ENCODE data around the gene KIRREL3. TPM values are rescaled to one million over a fixed set of nuclear protein-coding genes. Genes with fewer than 3 reads are reported as not detected.

Gene KIRREL3
- total and polyA plus RNA-seq, 2 of the 8 experiments (the other 6 are each of a cell fraction or from before 2014, with no cell fraction given): 0.29 to 0.32 TPM

GRCh38 chr11:127042445-127042844 lies 41.9 kb upstream of the KIRREL3 start:
- H4K8ac ChIP-seq (ENCODE audit: extremely low read depth, insufficient read depth, low read length): no peak overlapping the region

More at GRCh38 chr11:127042445-127042844, 41.9 kb upstream of the KIRREL3 start:
- H4K20me1 ChIP-seq (replicated peaks in 1 of 2; ENCODE audit: control insufficient read depth in 1 of 2, insufficient read depth in 2 of 2, low read length in 2 of 2): no peaks in the 10 kb centered on the region
- no peak overlapping the region for H2BK15ac ChIP-seq (ENCODE audit: low read length)
- H3K4me1 ChIP-seq (replicated peaks in 1 of 4; ENCODE audit: control insufficient read depth in 3 of 4, insufficient read depth in 4 of 4, low read length in 3 of 4): no peaks in the 10 kb centered on the region
- ChIA-PET POLR2A (ENCODE audit: partially characterized antibody) (no interaction called here), CTCF (ENCODE audit: partially characterized antibody) (interaction anchor here (0.6 to 1.0 kb wide), 2 partner anchors 26 to 513 kb away, joined by 3 to 5 read pairs; no protein-coding TSS in a partner anchor)
- no peaks in the 10 kb centered on the region for H3K9me3 ChIP-seq (ENCODE audit: insufficient read depth in 2 of 2, low read depth in 1 of 2, low read length in 1 of 2)
- no peak overlapping the region for H2AK5ac ChIP-seq (ENCODE audit: low read depth, low read length)
- no peak for FAIRE-seq
- H3K23ac ChIP-seq (ENCODE audit: insufficient read length): no peak overlapping the region
- H4K5ac ChIP-seq (ENCODE audit: insufficient read length, low read depth, low read length): no peak overlapping the region
- H3K14ac ChIP-seq (ENCODE audit: insufficient read length): no peak overlapping the region
- no peaks in the 10 kb centered on the region for H3K79me2 ChIP-seq (ENCODE audit: control insufficient read depth in 1 of 2, insufficient read depth in 2 of 2, low read length in 2 of 2)
- no peaks in the 10 kb centered on the region for H3K23me2 ChIP-seq (ENCODE audit: low read depth, low read length)
- H3K4me2 ChIP-seq (ENCODE audit: insufficient read depth in 1 of 2, low read depth in 2 of 2, low read length in 2 of 2): no peak overlapping the region
- H2AFZ ChIP-seq (ENCODE audit: low read length): no peak overlapping the region
- H3K27ac ChIP-seq (ENCODE audit: low read depth, low read length): no peak overlapping the region
- no peak overlapping the region for H3K4me3 ChIP-seq (ENCODE audit: extremely low read depth in 1 of 4, insufficient read depth in 2 of 4, low read depth in 3 of 4, low read length in 4 of 4)
- no peaks in the 10 kb centered on the region for H3K36me3 ChIP-seq (ENCODE audit: control insufficient read depth in 2 of 4, insufficient read depth in 4 of 4, low read length in 3 of 4)
- no peak overlapping the region for H2BK120ac ChIP-seq (replicated peaks; ENCODE audit: low read depth, low read length)
- no peak overlapping the region for H3K4ac ChIP-seq (replicated peaks; ENCODE audit: insufficient read length, low read depth, low read length)
- WGBS, 2 experiments (ENCODE audit: extremely low coverage in 1 of 2, insufficient coverage in 1 of 2, insufficient read length in 1 of 2, insufficient replicate concordance in 2 of 2, low coverage in 1 of 2, low lambda C conversion rate in 2 of 2, missing lambda C conversion rate in 1 of 2): 89% methylated on average over 1 of the region's 1 CpG; no CpG with 5 or more reads in 1 of the 2 experiments
- no peak overlapping the region for H4K91ac ChIP-seq (replicated peaks; ENCODE audit: insufficient read length, low read length)
- TF ChIP-seq TAF1 (IDR thresholded peaks at IDR 0.05; ENCODE audit: low read depth, low read length) (no peak), RAD21 (IDR thresholded peaks at IDR 0.05 in 1 of 2, conservative IDR thresholded peaks at IDR 0.05 in 1 of 2; ENCODE audit: low read depth in 2 of 2, low read length in 2 of 2) (no peak), NANOG (IDR thresholded peaks at IDR 0.05; ENCODE audit: insufficient read depth, low read depth, low read length, poor library complexity, severe bottlenecking) (no peak), CBX8 (IDR thresholded peaks at IDR 0.05; ENCODE audit: borderline replicate concordance, low read depth, low read length) (no peak), SRF (IDR thresholded peaks at IDR 0.05; ENCODE audit: low read depth, low read length) (no peak), SIX5 (IDR thresholded peaks at IDR 0.05; ENCODE audit: low read depth, low read length) (no peak), TCF12 (IDR thresholded peaks at IDR 0.05; ENCODE audit: low read depth, low read length) (no peak), HDAC2 (IDR thresholded peaks at IDR 0.05; ENCODE audit: borderline replicate concordance in 1 of 2, low read depth in 2 of 2, low read length in 2 of 2) (no peak)
- H2BK12ac ChIP-seq (ENCODE audit: low read depth, low read length): no peak overlapping the region
- H3K18ac ChIP-seq (ENCODE audit: extremely low read depth, low read length): no peak overlapping the region
- no peak overlapping the region for H2BK20ac ChIP-seq (ENCODE audit: low read length)
- H3K27me3 ChIP-seq (replicated peaks in 1 of 4; ENCODE audit: control insufficient read depth in 3 of 4, extremely low read depth in 1 of 4, insufficient read depth in 3 of 4, low read length in 3 of 4): no peaks in the 10 kb centered on the region
- H2BK5ac ChIP-seq (ENCODE audit: low read depth, low read length): no peak overlapping the region
- no peak overlapping the region for H3K9ac ChIP-seq (replicated peaks in 1 of 4; ENCODE audit: extremely low read depth in 1 of 4, low read depth in 3 of 4, low read length in 3 of 4)
- DNase-seq (ENCODE audit: low read depth in 1 of 2, low spot score in 2 of 2): no peak
- no peak overlapping the region for H3K56ac ChIP-seq (replicated peaks; ENCODE audit: insufficient read length, low read depth, low read length)
- H3K79me1 ChIP-seq (ENCODE audit: low read depth, low read length): no peaks in the 10 kb centered on the region

All from H1 (cell line).